HG02588 (cell line): ENCODE data around the gene HP.
A peak's percentile ranks its signal among the peaks of the same experiment; 100 is the strongest.
"Not testable (repeated sequence)": the region's sequence is repeated elsewhere in the genome, so short reads cannot be mapped to it uniquely, and the experiment has no call there.

Experiments
- ATAC-seq: cut with Tn5 transposase; IDR thresholded peaks from one replicate; pipeline ENCODE4 v1.9.1; 2021; ENCODE audit warnings: mild to moderate bottlenecking, moderate library complexity; ENCODE audit not compliant: unreplicated experiment

HP gene, protein sequence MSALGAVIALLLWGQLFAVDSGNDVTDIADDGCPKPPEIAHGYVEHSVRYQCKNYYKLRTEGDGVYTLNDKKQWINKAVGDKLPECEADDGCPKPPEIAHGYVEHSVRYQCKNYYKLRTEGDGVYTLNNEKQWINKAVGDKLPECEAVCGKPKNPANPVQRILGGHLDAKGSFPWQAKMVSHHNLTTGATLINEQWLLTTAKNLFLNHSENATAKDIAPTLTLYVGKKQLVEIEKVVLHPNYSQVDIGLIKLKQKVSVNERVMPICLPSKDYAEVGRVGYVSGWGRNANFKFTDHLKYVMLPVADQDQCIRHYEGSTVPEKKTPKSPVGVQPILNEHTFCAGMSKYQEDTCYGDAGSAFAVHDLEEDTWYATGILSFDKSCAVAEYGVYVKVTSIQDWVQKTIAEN

DNA sequence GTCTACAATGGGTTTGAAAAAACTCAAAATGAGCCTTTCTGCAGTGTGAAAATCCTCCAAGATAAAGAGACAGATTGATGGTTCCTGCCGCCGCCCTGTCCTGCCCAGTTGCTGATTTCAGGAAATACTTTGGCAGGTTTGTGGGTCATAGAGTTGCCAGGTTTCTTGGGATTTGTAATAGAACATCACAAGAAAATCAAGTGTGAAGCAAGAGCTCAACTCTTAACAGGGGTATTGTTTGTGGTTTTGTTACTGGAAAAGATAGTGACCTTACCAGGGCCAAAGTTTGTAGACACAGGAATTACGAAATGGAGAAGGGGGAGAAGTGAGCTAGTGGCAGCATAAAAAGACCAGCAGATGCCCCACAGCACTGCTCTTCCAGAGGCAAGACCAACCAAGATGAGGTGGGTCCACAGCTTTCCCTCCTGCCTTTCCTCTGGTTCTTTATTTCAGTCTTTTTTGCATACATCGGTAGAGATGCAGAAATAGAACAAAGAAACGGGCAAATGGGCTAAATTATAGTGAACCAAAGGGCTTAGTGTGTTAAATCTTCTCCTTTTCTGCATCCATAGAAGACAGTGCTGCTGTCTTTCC lies at the start of gene HP:
Gene HP (plus strand): TSS at position 252 of the 594 bp plus-strand sequence. CDS start 148 bp downstream, at position 400.
- not testable (repeated sequence) for ATAC-seq

DNA sequence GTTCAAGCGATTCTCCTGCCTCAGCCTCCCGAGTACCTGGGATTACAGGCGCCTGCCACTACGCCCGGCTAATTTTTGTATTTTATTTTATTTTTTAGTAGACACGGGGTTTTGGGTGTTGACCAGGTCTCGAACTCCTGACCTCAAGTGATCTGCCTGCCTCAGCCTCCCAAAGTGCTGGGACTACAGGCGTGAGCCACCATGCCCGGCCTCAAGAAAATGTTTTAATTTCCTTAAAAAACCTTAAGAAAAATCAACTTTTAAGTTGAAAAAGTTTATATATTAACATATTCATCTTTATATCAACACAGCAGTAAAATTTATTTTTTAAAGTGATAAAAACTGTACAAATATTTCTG lies 46.3 kb upstream of the HP start:
- not testable (repeated sequence) for ATAC-seq

DNA sequence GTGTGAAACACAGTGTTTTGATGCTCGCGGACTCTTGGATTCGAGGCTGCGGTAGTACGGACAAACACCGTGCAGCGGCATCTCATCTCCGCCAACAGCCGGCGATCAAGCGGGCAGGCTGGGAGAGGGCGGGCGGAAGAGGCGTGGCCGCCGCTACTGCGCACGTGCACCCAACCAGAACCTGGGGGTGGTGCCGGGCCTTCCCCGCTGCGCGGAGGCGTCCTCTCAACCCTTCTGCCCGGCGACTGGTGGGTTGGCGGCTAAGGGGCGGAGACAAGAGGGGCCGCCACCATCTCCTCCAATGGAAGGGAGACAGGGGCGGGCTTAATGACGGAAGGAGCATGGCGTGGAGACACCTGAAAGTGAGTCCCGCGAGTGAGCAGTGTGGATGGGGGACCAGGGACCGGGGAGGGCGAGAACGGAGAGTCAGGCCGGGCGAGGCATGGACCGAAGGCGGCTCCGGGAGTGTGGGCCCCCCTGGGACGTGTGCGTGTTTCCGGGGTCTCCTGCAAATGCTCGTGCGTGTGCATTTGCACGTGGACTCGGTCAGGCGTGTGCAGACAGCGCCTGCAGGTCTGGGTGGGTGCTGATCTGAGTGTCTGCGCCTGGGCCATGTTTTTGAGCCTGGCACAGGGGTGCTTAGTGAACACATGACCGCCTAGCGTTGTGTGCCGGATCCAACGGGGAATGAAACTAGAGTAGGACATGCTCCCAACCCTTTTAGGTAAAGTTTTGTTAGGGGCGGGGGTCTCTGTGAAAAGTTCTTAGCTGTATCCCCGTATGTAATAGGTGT lies 45.7 kb upstream of the HP start, which contains the start of gene DHODH:
Gene DHODH (plus strand): TSS at position 321 of the 793 bp plus-strand sequence. CDS start 21 bp downstream, at position 342.
- ATAC-seq, result peak; percentile 99

DNA sequence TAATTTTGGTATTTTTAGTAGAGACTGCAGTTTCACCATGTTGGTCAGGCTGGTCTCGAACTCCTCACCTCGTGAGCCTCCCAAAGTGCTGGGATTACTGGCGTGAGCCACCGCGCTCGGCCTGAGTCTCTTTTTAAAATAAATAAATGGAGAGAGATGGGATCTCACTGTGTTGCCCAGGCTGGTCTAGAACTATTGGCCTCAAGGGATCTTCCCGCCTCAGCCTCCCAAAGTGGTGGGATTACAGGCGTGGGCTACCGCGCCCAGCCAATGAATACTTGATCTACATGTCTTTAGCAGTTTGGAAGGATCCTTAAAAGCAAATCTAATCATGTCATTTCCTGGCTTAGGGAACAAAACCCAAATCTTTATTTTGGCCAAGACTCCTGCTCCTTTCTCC lies 44.5 kb upstream of the HP start:
- ATAC-seq, result no peak

DNA sequence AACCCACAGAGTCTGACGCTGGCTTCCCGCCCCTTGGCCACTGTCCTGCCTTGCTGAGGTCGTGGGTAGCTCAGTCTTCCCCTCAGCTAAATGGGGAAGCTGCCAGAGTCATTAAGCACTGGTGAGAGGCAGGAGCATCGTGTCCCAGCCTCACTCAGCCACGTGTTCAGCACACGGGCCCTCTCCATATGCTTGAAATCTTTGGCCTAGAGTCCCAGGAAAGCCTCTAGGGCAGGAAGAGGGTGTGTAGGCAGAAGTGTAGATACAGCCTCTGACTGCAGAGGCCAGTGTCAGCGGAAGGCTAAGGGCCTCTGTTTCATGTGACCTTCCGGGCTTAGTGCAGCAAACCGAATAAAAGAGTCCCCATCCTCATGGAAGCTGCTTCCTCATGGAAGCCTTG lies 41.7 kb upstream of the HP start:
- ATAC-seq, result no peak

DNA sequence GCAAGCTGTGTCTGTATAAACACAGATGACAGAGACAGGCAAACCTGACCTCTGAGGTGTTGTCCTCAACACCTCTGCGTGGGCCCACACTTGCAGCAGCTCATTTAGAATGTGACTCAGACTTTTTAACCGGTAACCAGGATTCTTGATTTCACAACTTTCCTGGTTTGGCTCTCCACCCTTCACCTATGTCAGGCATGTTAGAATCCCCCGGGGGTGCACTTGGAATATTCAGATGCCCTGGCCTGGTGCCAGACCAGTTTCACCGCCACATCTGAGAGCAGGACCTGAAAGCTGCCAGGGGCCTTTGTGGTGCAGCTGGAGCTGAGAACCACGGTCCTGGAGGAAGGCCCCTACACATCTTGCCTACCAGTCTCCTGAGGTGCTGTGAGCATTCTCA lies 40.9 kb upstream of the HP start:
- no peak for ATAC-seq

DNA sequence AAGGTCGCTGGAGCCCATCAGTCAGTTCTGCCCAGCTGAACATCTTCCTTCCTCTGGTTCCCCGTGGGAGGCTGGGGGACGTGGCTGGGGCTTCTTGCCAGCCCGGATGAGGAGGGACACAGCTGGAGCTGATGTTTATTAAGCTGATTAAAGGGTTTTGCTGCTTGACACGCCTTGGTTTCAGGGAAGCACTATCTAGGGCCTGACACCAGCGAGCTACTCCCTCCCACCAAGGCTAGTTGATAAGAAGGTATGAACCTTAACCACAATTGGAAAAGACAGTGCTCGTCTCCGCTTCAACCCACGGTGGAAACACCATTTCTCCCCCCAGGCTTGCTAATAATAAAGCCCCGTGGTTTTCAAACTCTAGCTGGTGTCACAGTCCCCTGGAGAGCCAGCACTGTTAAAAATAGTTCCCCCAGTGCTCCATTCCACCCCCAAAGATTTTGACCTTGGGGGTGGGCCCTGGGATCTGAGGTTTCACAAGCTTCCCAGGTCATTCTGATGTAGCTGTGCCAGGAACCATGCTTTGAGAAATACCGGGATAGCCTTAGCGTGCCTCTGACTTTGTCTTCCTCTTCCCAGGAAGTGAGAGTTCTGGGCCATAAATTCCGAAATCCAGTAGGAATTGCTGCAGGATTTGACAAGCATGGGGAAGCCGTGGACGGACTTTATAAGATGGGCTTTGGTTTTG lies 40.3 kb upstream of the HP start:
- no peak for ATAC-seq

DNA sequence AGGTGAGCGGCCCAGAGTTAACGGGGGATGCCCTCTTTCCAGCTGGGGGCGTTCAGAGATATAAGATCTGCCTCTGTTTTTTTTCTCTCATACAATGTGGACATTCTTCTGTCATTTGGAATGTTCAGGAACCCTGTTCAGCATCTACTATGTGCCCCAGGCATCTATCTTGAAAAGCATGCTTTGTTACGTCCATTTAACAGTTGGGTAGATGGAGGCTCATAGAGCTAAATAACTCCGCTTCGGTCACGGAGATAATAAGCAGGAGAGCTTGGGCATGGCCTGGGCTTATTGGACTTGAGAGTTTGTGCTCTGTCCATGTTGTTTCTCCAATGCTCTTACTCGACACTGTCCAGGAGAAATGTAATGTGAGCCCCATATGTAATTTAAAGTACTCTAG lies 39.6 kb upstream of the HP start:
- ATAC-seq, result no peak

DNA sequence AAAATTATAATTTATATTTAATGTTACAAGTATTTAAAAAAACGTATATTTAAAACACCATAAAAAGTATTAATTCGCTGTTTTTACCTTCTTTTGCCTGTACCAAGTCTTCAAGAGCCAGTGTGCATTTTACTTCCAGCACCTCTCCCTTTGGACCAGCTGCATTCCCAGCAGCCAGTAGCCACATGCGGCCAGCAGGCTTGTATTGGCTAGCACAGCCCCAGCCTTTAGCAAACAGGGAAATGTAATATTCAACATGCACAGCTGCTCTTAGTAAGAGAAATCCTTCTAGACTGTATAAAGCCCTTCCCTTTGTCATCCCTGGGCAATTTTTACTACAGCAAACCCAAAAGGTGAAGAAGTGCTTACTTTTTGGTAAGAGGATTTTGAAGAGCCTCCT lies 39.2 kb upstream of the HP start:
- ATAC-seq, result no peak

DNA sequence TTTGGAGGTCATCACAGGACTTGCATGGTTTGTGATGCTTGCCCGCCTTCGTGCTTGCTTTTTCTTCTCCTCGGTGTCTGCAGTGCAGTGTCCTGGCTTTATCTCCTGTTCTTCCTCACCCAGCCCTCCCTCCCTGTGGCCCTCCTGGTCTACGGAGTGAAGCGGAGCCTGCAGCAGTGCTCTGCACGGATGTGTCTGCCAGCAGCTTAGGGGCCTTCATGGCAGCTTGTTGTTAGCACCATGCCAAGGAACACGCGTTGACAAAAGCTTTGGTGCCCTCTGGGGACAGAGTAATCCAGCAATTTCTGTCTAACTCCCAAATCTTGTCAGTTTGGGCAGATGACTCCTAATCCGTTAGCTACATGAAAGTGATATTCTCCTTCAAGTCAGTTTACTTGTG lies 35.8 kb upstream of the HP start:
- no peak for ATAC-seq

DNA sequence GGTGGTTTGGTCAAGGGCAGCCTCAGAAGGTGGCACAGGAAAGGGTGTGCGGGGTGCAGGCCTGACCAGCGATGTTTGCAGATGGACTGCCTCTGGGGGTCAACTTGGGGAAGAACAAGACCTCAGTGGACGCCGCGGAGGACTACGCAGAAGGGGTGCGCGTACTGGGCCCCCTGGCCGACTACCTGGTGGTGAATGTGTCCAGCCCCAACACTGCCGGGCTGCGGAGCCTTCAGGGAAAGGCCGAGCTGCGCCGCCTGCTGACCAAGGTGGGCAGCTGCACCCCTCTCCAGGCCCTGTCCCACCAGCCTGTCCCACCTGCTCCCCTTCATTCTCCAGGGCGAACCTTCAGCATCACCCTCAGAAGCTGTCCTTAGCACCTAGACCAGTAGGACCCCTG lies 33.3 kb upstream of the HP start:
- ATAC-seq, result no peak

DNA sequence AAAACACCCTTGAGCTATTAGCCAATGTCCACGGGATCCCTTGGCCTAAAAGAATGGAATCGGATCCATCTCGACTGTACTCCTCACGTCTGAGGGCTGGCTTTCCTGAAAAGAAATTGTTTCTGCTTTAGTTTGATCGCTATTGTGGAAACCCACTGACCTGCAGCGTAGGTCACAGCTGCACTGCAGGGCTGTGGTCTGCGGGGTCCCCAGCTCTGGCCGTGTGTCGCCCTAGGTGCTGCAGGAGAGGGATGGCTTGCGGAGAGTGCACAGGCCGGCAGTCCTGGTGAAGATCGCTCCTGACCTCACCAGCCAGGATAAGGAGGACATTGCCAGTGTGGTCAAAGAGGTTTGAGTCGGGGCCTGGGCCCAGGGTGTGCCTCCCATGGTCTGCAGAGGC lies 32.2 kb upstream of the HP start:
- no peak for ATAC-seq

DNA sequence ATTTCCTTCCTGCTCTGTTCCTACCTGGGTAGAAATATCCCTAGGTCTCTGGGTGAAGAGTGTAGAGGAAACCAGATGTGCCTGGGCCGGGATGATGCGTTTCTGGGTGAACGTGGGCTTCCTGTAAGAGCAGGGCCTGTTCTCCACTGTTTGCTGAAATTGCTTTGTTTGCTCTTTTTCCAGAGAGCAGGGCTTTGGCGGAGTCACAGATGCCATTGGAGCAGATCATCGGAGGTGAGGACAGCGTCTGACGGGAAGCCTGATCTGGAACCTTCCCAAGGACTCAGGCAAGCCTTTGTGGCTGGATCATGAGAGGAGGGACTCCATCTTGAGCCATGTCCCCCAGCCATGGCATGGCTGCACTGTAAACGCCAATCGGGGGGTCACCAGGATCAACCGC lies 30.3 kb upstream of the HP start:
- ATAC-seq, result no peak

DNA sequence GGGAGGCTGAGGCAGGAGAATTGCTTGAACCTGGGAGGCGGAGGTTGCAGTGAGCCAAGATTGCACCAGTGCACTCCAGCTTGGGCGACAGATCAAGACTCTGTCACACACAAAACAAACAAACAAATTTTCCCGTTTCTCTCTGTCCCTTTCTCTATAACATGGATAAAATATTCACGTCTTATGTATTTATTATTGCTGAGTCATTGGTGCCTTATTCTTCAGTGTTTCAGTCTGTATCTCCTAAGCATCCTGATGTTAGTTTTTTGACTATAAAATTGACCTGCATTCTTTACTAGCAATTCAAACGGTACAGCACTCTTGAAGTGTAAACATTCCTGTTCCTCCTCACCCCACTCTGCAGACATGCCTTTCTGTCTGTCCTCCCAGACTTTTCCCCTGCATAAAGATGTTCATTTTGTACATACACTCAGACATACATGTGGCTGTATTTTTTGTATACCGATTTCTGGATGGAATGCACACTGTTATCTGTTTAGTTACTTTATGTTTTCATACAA lies 29.4 kb upstream of the HP start:
- no peak for ATAC-seq

DNA sequence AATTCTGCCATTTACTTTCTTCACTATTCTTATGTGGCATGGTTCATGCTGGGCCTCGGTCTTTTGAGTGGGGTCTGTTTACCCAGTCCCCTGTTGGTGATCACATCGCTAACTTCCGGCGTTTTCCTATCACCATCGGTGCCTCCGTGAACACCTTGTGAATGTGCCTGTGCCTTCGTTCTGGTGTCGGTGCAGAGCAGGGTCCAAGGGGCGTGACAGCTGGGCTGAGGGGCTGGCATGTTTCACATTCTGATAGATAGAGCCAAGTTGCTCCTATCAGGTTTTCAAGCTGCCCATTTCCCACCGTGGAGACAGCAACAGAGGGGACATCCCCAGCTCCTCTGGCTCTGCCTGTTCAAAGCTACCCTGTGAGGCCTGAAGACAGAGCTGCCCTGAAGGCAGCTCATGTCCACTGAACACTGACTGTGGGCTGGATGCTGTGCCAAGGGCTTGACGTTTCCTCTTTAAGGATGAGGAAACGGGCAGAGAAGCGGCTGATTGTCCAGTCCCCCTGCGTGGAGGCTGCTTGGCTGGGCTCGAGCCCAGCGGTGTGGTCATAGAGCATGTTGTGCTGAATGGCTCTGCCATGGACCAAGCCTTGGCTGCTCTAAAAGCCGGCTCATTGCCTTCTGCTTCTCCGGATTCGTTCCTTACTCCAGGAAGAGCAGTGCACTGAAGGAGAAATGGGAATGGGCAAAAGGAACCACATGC lies 28.7 kb upstream of the HP start:
- ATAC-seq, result no peak

DNA sequence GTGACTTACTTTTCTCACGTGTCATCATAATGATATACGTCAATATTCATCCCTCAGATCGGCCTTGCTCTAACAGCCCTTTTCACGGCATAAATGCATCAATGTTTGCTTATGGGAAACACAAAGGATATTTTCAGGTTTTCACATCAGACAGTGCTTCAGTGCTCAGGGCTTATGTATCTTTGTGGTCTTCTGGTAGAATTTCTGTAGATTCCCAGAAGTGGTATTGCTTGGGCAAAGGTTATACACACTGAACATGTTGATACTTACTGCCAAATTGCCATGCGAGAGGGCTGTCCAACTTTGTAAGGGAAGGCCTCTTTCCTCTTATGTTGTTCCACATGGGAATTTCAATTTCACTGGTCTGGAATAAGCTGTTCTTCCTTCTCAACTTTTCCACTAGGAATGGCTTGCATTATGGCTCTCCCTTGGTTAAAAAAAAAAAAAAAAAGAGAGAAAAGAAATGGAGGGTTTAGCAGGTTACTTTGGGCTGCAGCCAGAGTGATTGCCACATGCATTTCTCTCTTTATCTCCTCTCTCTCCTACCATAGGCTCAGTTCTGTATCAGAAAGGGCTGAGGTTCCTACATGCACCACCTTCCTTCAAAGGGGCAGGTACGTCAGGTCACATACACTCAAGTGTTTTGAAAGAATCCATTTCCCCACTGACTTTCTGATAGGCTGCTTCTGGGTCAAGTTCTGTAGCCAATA lies 26.5 kb upstream of the HP start:
- ATAC-seq, result no peak

DNA sequence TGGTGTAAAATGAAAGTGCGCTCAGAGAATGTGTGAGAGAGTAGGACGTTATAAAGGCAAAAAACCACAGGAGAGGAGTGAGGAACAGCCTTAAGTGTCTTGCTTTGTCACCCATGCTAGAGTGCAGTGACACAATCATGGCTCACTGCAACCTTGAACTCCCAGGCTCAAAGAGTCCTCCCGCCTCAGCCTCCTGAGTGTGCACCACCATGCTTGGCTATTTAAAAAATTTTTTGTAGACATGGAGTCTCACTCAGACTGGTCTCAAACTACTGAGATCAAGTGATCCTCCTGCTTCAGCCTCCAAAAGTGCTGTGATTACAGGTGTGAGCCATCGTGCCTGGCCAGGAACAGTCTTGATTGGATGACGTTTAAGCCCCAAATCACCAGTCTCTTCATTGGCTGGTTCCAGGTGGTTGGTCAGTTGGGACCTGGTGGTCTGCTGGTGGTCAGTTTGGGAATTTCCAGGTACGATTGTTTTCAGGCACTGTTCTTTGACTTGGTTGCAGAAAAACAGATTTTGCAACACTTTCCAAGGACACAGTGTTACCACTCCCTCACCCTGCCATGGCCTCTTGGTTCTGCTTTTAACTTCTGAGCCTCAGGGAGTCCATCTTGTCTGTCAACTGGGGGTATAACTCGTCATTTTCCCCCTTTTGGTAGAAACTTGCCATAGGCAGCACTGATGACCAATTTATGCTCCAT lies 24.6 kb upstream of the HP start:
- no peak for ATAC-seq

DNA sequence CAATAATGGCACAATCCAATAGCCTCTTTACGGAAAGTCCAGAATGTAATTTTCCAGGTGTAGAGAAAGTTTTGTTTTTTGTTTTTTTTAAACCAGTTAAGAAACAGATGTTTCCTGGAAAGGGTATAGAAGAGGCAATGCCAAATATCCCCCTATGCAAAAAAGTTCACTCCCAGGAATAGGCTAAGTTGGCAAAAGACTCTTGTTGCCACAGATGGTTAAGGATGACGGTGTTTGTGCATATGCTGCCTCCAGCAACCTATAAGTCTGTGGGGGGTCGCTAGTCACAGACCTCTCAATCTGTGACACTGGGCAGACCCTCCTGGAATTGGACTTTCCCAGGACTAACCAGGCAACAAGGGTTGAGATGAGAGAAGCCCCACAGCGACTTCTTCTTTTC lies 20.9 kb upstream of the HP start:
- no peak for ATAC-seq

DNA sequence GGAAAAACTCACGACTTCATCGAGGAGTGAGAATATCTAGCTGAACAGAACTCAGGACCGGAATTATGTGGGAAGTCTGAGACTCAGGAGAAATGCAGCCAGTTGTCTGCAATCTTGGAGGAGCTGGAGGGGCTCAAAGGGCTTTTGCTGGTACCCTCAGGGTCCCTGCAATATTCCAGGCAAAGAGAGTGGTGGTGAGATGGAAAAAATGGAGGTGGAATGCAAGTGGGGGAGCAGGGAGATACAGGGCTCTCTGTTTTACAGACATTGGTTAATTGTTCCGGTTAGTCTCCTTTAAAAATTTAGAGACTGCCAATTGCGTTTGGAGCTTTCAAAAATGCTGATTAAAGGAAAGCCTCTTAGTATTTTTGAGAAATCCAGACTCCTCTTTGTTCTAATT lies 18.2 kb upstream of the HP start:
- no peak for ATAC-seq
